OCI-LY3 (cell line): ENCODE results near the gene GRIN2A.

Experiments used
- CTCF ChIP-seq: fragments of 200-600, 300-600 bp; sonication (generic); IDR thresholded peaks from 2 replicates; pipeline ENCODE4 v1.5.1; 2014; ENCODE audit warnings: antibody characterized with exemption, low read length, low read depth
- EZH2phosphoT487 ChIP-seq: fragments of 200-600 bp; shearing (Covaris generic); IDR thresholded peaks from 2 replicates; pipeline ENCODE4 v1.6.1; 2018; ENCODE audit warnings: antibody characterized with exemption, mixed run types, low read depth

GRCh38 chr16:9824200-9825068, 357.8 kb downstream of the GRIN2A start:
- no peak for TF ChIP-seq CTCF
- TF ChIP-seq EZH2phosphoT487 = no peak
